Common myeloid progenitor, CD34-positive (primary cell): ENCODE data around the gene TDRD3. TPM values are rescaled to one million over a fixed set of nuclear protein-coding genes. Genes with fewer than 3 reads are reported as not detected.

Source experiments
- CTCF ChIA-PET: fragments of 350-600 bp; sonication (Branson Sonifier 250); formaldehyde crosslinking; loops from one replicate; lab custom pipeline; 2021; ENCODE audit warnings: antibody characterized with exemption; lab: Charles Lee
- POLR2A ChIA-PET: fragments of 350-600 bp; sonication (Branson Sonifier 250); formaldehyde crosslinking; loops from one replicate; lab custom pipeline; 2021; ENCODE audit warnings: antibody characterized with exemption; lab: Charles Lee
- DNase-seq, 3 donors: peaks; one replicate each; pipeline versions ENCODE4 v3.0.0 to v3.0.0-alpha.2; 2013
- H3K27ac ChIP-seq, 2 experiments: 1 replicate in 1 of 2; 2 replicates in 1 of 2; pipeline ENCODE4 v1.7.0; 2013; ENCODE audit warnings: inconsistent platforms in 2 of 2, low read length in 2 of 2, mild to moderate bottlenecking in 2 of 2, low read depth in 1 of 2, moderate library complexity in 1 of 2; ENCODE audit not compliant: severe bottlenecking in 2 of 2, insufficient read depth in 1 of 2, poor library complexity in 1 of 2
- H3K27me3 ChIP-seq, 5 experiments: replicated peaks in 2 of 5; 1 replicate in 3 of 5; 2 replicates in 2 of 5; pipeline versions ENCODE4 v1.6.1 to v1.7.0; 2013; ENCODE audit warnings: low read length in 4 of 5, mild to moderate bottlenecking in 2 of 5, moderate library complexity in 2 of 5, inconsistent platforms in 1 of 5; ENCODE audit not compliant: insufficient read depth in 5 of 5, control insufficient read depth in 4 of 5
- H3K36me3 ChIP-seq, 4 experiments: 1 replicate in 2 of 4; 2 replicates in 2 of 4; pipeline versions ENCODE4 v1.6.1 to v1.7.0; 2013; ENCODE audit warnings: low read length in 3 of 4, control low read depth in 1 of 4, mild to moderate bottlenecking in 1 of 4; ENCODE audit not compliant: control insufficient read depth in 4 of 4, insufficient read depth in 4 of 4
- H3K4me1 ChIP-seq, 4 experiments: 1 replicate in 3 of 4; 2 replicates in 1 of 4; pipeline versions ENCODE4 v1.6.1 to v1.7.1; 2013; ENCODE audit warnings: low read length in 3 of 4, mild to moderate bottlenecking in 3 of 4, control low read depth in 1 of 4, inconsistent platforms in 1 of 4, moderate library complexity in 1 of 4; ENCODE audit not compliant: control insufficient read depth in 4 of 4, insufficient read depth in 4 of 4; ENCODE audit errors: control extremely low read depth in 1 of 4
- H3K4me3 ChIP-seq, 7 experiments: 1 replicate in 4 of 7; 2 replicates in 3 of 7; pipeline versions ENCODE4 v1.5.1 to v1.7.0; 2013; ENCODE audit warnings: mild to moderate bottlenecking in 7 of 7, low read length in 6 of 7, moderate library complexity in 6 of 7, inconsistent platforms in 2 of 7, low read depth in 2 of 7, control low read depth in 1 of 7; ENCODE audit not compliant: insufficient read depth in 4 of 7, control insufficient read depth in 1 of 7; ENCODE audit errors: extremely low read depth in 1 of 7
- H3K9me3 ChIP-seq, 5 experiments: 1 replicate in 4 of 5; 2 replicates in 1 of 5; pipeline versions ENCODE4 v1.6.1 to v1.7.1; 2013; ENCODE audit warnings: low read length in 4 of 5, mild to moderate bottlenecking in 2 of 5, inconsistent platforms in 1 of 5, low read depth in 1 of 5, moderate library complexity in 1 of 5; ENCODE audit not compliant: control insufficient read depth in 4 of 5, insufficient read depth in 2 of 5; ENCODE audit errors: control extremely low read depth in 1 of 5
- WGBS: methylation state at CpG from one replicate; pipeline ENCODE4 v1.1.5; 2013; ENCODE audit not compliant: insufficient coverage; 5-methylcytosine and 5-hydroxymethylcytosine counted together
- polyA plus RNA-seq: library from polyadenylated mRNA; unstranded; fragments of 120-200 nt; gene quantifications from one replicate; pipeline ENCODE4 v1.2.1, GENCODE V29; 2013

TDRD3 gene
- polyA plus RNA-seq: 23.6 TPM

GRCh38 chr13:60396783-60397703 is at the start of gene TDRD3:
TSS of gene TDRD3 (plus strand) at chr13:60397220. CDS start at chr13:60397365, 145 bp downstream.
- Histone ChIP-seq H3K27me3 (no peaks in the 10 kb centered on the region), H3K4me1 (peaks cover 12 to 25% (median 21%) of the 10 kb centered on the region in 4 experiments), H3K9me3 (no peaks in the 10 kb centered on the region), H3K36me3 (no peaks in the 10 kb centered on the region), H3K4me3 (peak within 1 kb of the TSS; percentile 68 to 98 (median 91)), H3K27ac (peak within 1 kb of the TSS; percentile 85 to 94)
- peak; percentile 89 to 94 (median 94) for DNase-seq
- ChIA-PET CTCF (interaction anchor here (2.3 kb wide), 1 partner anchor 34 kb away, joined by 8 read pairs; no protein-coding TSS in a partner anchor), POLR2A (no interaction called here)
- WGBS: 0% methylated on average over 64 of the region's 84 CpGs

GRCh38 chr13:60347690-60348089 is 49.3 kb upstream of the TDRD3 start:
- CTCF ChIA-PET: interaction anchor here (0.9 kb wide), 1 partner anchor 9 kb away, joined by 3 read pairs; no protein-coding TSS in a partner anchor
- DNase-seq: no peak
- WGBS: no CpG with 5 or more reads among the region's 2 CpGs

DNA sequence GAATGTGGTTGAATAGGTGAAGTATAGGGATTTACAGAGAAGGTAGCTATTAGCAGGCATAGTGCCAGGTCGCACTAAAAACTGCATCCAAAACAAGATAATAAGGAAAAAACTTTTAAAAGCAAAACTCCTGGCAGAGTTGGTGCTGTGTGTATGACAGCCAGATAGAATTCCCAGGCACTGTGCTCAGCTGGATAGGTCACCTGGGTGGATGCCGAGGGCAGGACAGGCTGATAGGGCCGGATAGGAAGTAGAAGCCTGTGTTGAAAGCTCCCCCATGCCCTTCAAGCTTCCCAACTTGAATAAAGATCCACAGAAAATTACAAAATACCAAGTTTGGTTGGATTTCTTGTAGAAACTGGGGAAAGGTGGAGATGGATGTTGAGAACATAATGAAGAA is 48.9 kb upstream of the TDRD3 start:
- 100% methylated on average over 1 of the region's 3 CpGs for WGBS

More at GRCh38 chr13:60347690-60348089, 49.3 kb upstream of the TDRD3 start:
- Histone ChIP-seq H3K4me1 (no peaks in the 10 kb centered on the region), H3K27ac (no peak overlapping the region), H3K4me3 (no peak overlapping the region), H3K27me3 (peaks cover 0 to 1% (median 0%) of the 10 kb centered on the region in 5 experiments), H3K9me3 (no peaks in the 10 kb centered on the region), H3K36me3 (no peaks in the 10 kb centered on the region)
- POLR2A ChIA-PET: no interaction called here

DNA sequence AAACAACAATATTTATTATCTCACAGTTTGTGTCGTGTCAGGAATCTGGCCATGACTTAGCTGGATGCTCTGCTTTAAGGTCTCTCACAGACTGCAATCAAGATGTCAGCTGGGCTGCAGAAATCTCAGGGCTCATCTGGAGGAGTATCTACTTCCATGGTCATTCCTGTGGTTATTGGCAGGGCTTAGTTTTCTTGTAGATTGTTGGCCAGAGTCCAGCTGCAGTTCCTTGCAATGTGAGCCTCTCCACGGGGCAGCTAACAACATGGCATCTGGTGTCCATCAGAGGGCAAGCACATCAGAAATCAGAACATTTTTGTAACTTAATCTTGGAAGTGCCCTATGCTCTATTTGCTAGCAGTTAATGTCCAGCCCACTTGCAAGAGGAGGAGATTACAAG is 45.7 kb upstream of the TDRD3 start:
- H3K27ac ChIP-seq: no peak overlapping the region
- ChIA-PET CTCF (no interaction called here), POLR2A (no interaction called here)
- H3K4me1 ChIP-seq: no peaks in the 10 kb centered on the region
- peaks cover 0 to 1% (median 0%) of the 10 kb centered on the region in 5 experiments for H3K27me3 ChIP-seq
- H3K4me3 ChIP-seq: no peak overlapping the region
- H3K36me3 ChIP-seq: no peaks in the 10 kb centered on the region
- H3K9me3 ChIP-seq: peaks cover 0 to 1% (median 0%) of the 10 kb centered on the region in 5 experiments
- no peak for DNase-seq
- WGBS: 83% methylated on average over 1 of the region's 2 CpGs

More for the DNA sequence above, 48.9 kb upstream of the TDRD3 start:
- Histone ChIP-seq H3K4me1 (no peaks in the 10 kb centered on the region), H3K27ac (no peak overlapping the region), H3K27me3 (peaks cover 0 to 1% (median 0%) of the 10 kb centered on the region in 5 experiments), H3K4me3 (no peak overlapping the region), H3K9me3 (peaks cover 0 to 1% (median 0%) of the 10 kb centered on the region in 5 experiments), H3K36me3 (no peaks in the 10 kb centered on the region)
- ChIA-PET POLR2A (no interaction called here), CTCF (interaction anchor here (0.9 kb wide), 1 partner anchor 9 kb away, joined by 3 read pairs; no protein-coding TSS in a partner anchor)
- DNase-seq: no peak

GRCh38 chr13:60351855-60352615 is 45.0 kb upstream of the TDRD3 start:
- Histone ChIP-seq H3K36me3 (no peaks in the 10 kb centered on the region), H3K27ac (no peak overlapping the region), H3K4me3 (no peak overlapping the region), H3K4me1 (no peaks in the 10 kb centered on the region), H3K9me3 (peaks cover 0 to 1% (median 0%) of the 10 kb centered on the region in 5 experiments), H3K27me3 (peaks cover 0 to 1% (median 0%) of the 10 kb centered on the region in 5 experiments)
- 100% methylated on average over 1 of the region's 4 CpGs for WGBS
- ChIA-PET POLR2A (no interaction called here), CTCF (no interaction called here)
- no peak for DNase-seq

- ChIA-PET CTCF (no interaction called here), POLR2A (no interaction called here)
- DNase-seq: no peak
- Histone ChIP-seq H3K9me3 (peaks cover 0 to 1% (median 0%) of the 10 kb centered on the region in 5 experiments), H3K4me1 (no peaks in the 10 kb centered on the region), H3K4me3 (no peak overlapping the region), H3K27me3 (peaks cover 0 to 1% (median 0%) of the 10 kb centered on the region in 5 experiments), H3K36me3 (no peaks in the 10 kb centered on the region), H3K27ac (no peak overlapping the region)
Measured at GRCh38 chr13:60352644-60353043, 44.4 kb upstream of the TDRD3 start.
